Ascending aorta (tissue), 2 donors: Measurements from ENCODE around the gene GLG1. TPM values are rescaled to one million over a fixed set of nuclear protein-coding genes. Genes with fewer than 3 reads are reported as not detected.

Experiments used
- DNase-seq, 2 donors: peaks; one replicate each; pipeline ENCODE4 v3.0.0-alpha.2; 2019; ENCODE audit warnings: low spot score in 2 of 2
- H3K27ac ChIP-seq, 2 donors: fragments of 200-600 bp; sonication (generic); one replicate each; pipeline ENCODE4 v1.5.1; 2016 to 2017; ENCODE audit warnings: mild to moderate bottlenecking in 1 of 2
- H3K27me3 ChIP-seq: fragments of 200-600 bp; sonication (generic); one replicate; pipeline ENCODE4 v1.5.1; 2017
- H3K36me3 ChIP-seq, 2 donors: fragments of 200-600 bp; sonication (generic); one replicate each; pipeline ENCODE4 v1.5.1; 2016
- H3K4me1 ChIP-seq, 2 donors: fragments of 200-600 bp; sonication (generic); one replicate each; pipeline ENCODE4 v1.5.1; 2016 to 2017; ENCODE audit warnings: mild to moderate bottlenecking in 1 of 2
- H3K4me3 ChIP-seq, 2 donors: fragments of 200-600 bp; sonication (generic); one replicate each; pipeline ENCODE4 v1.5.1; 2016 to 2017; ENCODE audit warnings: mild to moderate bottlenecking in 1 of 2
- H3K9me3 ChIP-seq, 2 donors: fragments of 200-600 bp; sonication (generic); one replicate each; pipeline ENCODE4 v1.5.1; 2016
- CTCF ChIP-seq, 3 experiments: fragments of 200-600 bp in 2 of 3; fragments of 450-650 bp in 1 of 3; sonication (generic) in 2 of 3; IDR thresholded peaks; one replicate each; pipeline ENCODE4 v1.5.1; 2016 to 2019; ENCODE audit warnings: antibody characterized with exemption in 3 of 3, mild to moderate bottlenecking in 1 of 3, moderate library complexity in 1 of 3
- intact Hi-C: fragments of 100-400 bp; cut with DNase I; formaldehyde crosslinking; loops from one replicate; pipeline ENCODE4 v1.15.1; 2023
- total RNA-seq: library from RNA; depleted of rRNA; stranded (reverse); fragments of >200 nt; gene quantifications from one replicate; pipeline ENCODE4 v1.1.0, GENCODE V29; 2016

GLG1 gene
- total RNA-seq, 1 donor from 2014 or later, result 77.0 TPM

GRCh38 chr16:74607962-74608356, 1.0 kb upstream of the GLG1 start:
- no peak for TF ChIP-seq CTCF (IDR thresholded peaks at IDR 0.05)
- Histone ChIP-seq H3K4me1 (peaks cover 0 to 11% of the 10 kb centered on the region in 2 donors), H3K27ac (peak overlapping the region in 1 of 2 donors; percentile 96), H3K27me3 (no peaks in the 10 kb centered on the region), H3K4me3 (peak overlapping the region in 1 of 2 donors; percentile 88), H3K9me3 (no peaks in the 10 kb centered on the region), H3K36me3 (no peaks in the 10 kb centered on the region)
- no peak for DNase-seq
- intact Hi-C loops, result loop anchor here (5.0 to 10.0 kb wide), 4 partner anchors 59 to 833 kb away; partner anchors contain the start of genes PSMD7 and RFWD3

GRCh38 chr16:74607310-74607961, 522 bp upstream of the GLG1 start:
- Histone ChIP-seq H3K4me1 (peaks cover 0 to 11% of the 10 kb centered on the region in 2 donors), H3K27ac (peak overlapping the region; percentile 96 to 97), H3K36me3 (no peaks in the 10 kb centered on the region), H3K9me3 (no peaks in the 10 kb centered on the region), H3K4me3 (peak overlapping the region; percentile 88 to 99), H3K27me3 (no peaks in the 10 kb centered on the region)
- intact Hi-C loops, result loop anchor here (5.0 to 10.0 kb wide), 4 partner anchors 60 to 833 kb away; partner anchors contain the start of genes PSMD7 and RFWD3
- TF ChIP-seq CTCF (IDR thresholded peaks at IDR 0.05), result no peak
- no peak for DNase-seq

- TF ChIP-seq CTCF (IDR thresholded peaks at IDR 0.05), result no peak
- H3K9me3 ChIP-seq, result no peaks in the 10 kb centered on the region
- peak overlapping the region; percentile 88 to 99 for H3K4me3 ChIP-seq
- no peaks in the 10 kb centered on the region for H3K27me3 ChIP-seq
- H3K4me1 ChIP-seq, result peaks cover 0 to 11% of the 10 kb centered on the region in 2 donors
- peak overlapping the region; percentile 96 to 97 for H3K27ac ChIP-seq
- intact Hi-C loops, result loop anchor here (5.0 to 10.0 kb wide), 4 partner anchors 61 to 831 kb away; partner anchors contain the start of genes PSMD7 and RFWD3
- no peaks in the 10 kb centered on the region for H3K36me3 ChIP-seq
- no peak for DNase-seq
Measured at GRCh38 chr16:74605746-74606520, 981 bp downstream of the GLG1 start.

GRCh38 chr16:74605332-74605731, 1.6 kb downstream of the GLG1 start:
- intact Hi-C loops, result loop anchor here (5.0 to 10.0 kb wide), 4 partner anchors 62 to 831 kb away; partner anchors contain the start of genes PSMD7 and RFWD3
- peak overlapping the region; percentile 10 to 96 for H3K27ac ChIP-seq
- peaks cover 0 to 11% of the 10 kb centered on the region in 2 donors for H3K4me1 ChIP-seq
- no peak for DNase-seq
- no peak for TF ChIP-seq CTCF (IDR thresholded peaks at IDR 0.05)
- H3K9me3 ChIP-seq, result no peaks in the 10 kb centered on the region
- H3K27me3 ChIP-seq, result no peaks in the 10 kb centered on the region
- no peaks in the 10 kb centered on the region for H3K36me3 ChIP-seq
- peak overlapping the region; percentile 88 to 99 for H3K4me3 ChIP-seq

- no peaks in the 10 kb centered on the region for H3K9me3 ChIP-seq
- DNase-seq, result no peak
- H3K4me1 ChIP-seq, result peaks cover 0 to 11% of the 10 kb centered on the region in 2 donors
- peak overlapping the region in 1 of 2 donors; percentile 9 for H3K27ac ChIP-seq
- no peak for TF ChIP-seq CTCF (IDR thresholded peaks at IDR 0.05)
- peak overlapping the region; percentile 0 to 88 for H3K4me3 ChIP-seq
- H3K36me3 ChIP-seq, result no peaks in the 10 kb centered on the region
- intact Hi-C loops, result loop anchor here (10.0 kb wide), 1 partner anchor 829 kb away; no protein-coding TSS in a partner anchor
- no peaks in the 10 kb centered on the region for H3K27me3 ChIP-seq
Measured at GRCh38 chr16:74603848-74604247, 3.1 kb downstream of the GLG1 start.
